CD14-positive monocyte (primary cell): Measurements from ENCODE around the gene PPFIBP1. TPM values are rescaled to one million over a fixed set of nuclear protein-coding genes. Genes with fewer than 3 reads are reported as not detected.

ENCODE experiments used
- DNase-seq, 3 donors: peaks; one replicate each; pipeline ENCODE4 v3.0.0-alpha.2; 2011 to 2022
- H2AFZ ChIP-seq: 2 replicates; pipeline ENCODE4 v1.6.0; 2012; ENCODE audit warnings: mild to moderate bottlenecking, low read depth, low read length, inconsistent platforms; ENCODE audit not compliant: insufficient read depth, poor library complexity, severe bottlenecking
- H3K27ac ChIP-seq, 2 donors: 1 replicate in 1 of 2; 2 replicates in 1 of 2; pipeline ENCODE4 v1.5.1; 2012 to 2013; ENCODE audit warnings: low read length in 2 of 2, control low read depth in 1 of 2, inconsistent platforms in 1 of 2, low read depth in 1 of 2, mild to moderate bottlenecking in 1 of 2
- H3K27me3 ChIP-seq, 2 donors: one replicate each; pipeline versions ENCODE4 v1.6.0 to v1.6.1; 2011 to 2013; ENCODE audit warnings: low read length in 2 of 2; ENCODE audit not compliant: control insufficient read depth in 2 of 2, insufficient read depth in 2 of 2
- H3K36me3 ChIP-seq, 2 donors: replicated peaks in 1 of 2; 1 replicate in 1 of 2; 2 replicates in 1 of 2; pipeline versions ENCODE4 v1.5.1 to v1.6.1; 2012 to 2013; ENCODE audit warnings: low read length in 2 of 2, control low read depth in 1 of 2, inconsistent platforms in 1 of 2, mild to moderate bottlenecking in 1 of 2; ENCODE audit not compliant: insufficient read depth in 2 of 2, control insufficient read depth in 1 of 2
- H3K4me1 ChIP-seq, 2 donors: 1 replicate in 1 of 2; 2 replicates in 1 of 2; pipeline versions ENCODE4 v1.5.1 to v1.6.1; 2012 to 2013; ENCODE audit warnings: low read length in 2 of 2, control low read depth in 1 of 2, inconsistent platforms in 1 of 2, mild to moderate bottlenecking in 1 of 2, moderate library complexity in 1 of 2; ENCODE audit not compliant: insufficient read depth in 2 of 2, control insufficient read depth in 1 of 2
- H3K4me2 ChIP-seq: replicated peaks from 2 replicates; pipeline ENCODE3; 2012; ENCODE audit warnings: low read length, moderate library complexity, mild to moderate bottlenecking; ENCODE audit not compliant: poor library complexity, severe bottlenecking; ENCODE audit errors: extremely low read depth
- H3K4me3 ChIP-seq, 3 experiments: fragments of 200-600 bp in 1 of 3; sonication (generic) in 1 of 3; replicated peaks in 1 of 3; 1 replicate in 2 of 3; 2 replicates in 1 of 3; pipeline ENCODE4 v1.5.1; 2011 to 2013; ENCODE audit warnings: low read length in 3 of 3, mild to moderate bottlenecking in 3 of 3, control low read depth in 2 of 3, low read depth in 2 of 3, inconsistent platforms in 1 of 3, moderate library complexity in 1 of 3
- H3K79me2 ChIP-seq: 2 replicates; pipeline ENCODE4 v1.6.0; 2012; ENCODE audit warnings: mild to moderate bottlenecking, control low read depth, inconsistent platforms, low read length, moderate library complexity; ENCODE audit not compliant: insufficient read depth
- H3K9ac ChIP-seq: 2 replicates; pipeline ENCODE4 v1.6.0; 2017; ENCODE audit warnings: low read length, mild to moderate bottlenecking; ENCODE audit not compliant: insufficient read depth, poor library complexity, severe bottlenecking
- H3K9me3 ChIP-seq, 2 donors: replicated peaks in 1 of 2; 1 replicate in 1 of 2; 2 replicates in 1 of 2; pipeline versions ENCODE4 v1.5.1 to v1.6.1; 2012 to 2013; ENCODE audit warnings: low read length in 2 of 2, control low read depth in 1 of 2; ENCODE audit not compliant: control insufficient read depth in 1 of 2, insufficient read depth in 1 of 2
- H4K20me1 ChIP-seq: 2 replicates; pipeline ENCODE4 v1.6.0; 2012; ENCODE audit warnings: mild to moderate bottlenecking, low read length, control low read depth, moderate library complexity; ENCODE audit not compliant: insufficient read depth
- H3K27ac Mint-ChIP-seq, 7 donors: one replicate each; pipeline ENCODE4 v1.8.0; 2020; ENCODE audit warnings: mild to moderate bottlenecking in 7 of 7, mixed read lengths in 7 of 7, moderate library complexity in 6 of 7, inconsistent platforms in 2 of 7
- H3K27me3 Mint-ChIP-seq, 3 donors: one replicate each; pipeline ENCODE4 v1.8.0; 2021 to 2022; ENCODE audit warnings: low read depth in 3 of 3, mild to moderate bottlenecking in 3 of 3, mixed read lengths in 3 of 3, moderate library complexity in 3 of 3, inconsistent platforms in 1 of 3
- H3K36me3 Mint-ChIP-seq, 2 donors: one replicate each; pipeline ENCODE4 v1.8.0; 2020; ENCODE audit warnings: mixed read lengths in 2 of 2, inconsistent platforms in 1 of 2, mild to moderate bottlenecking in 1 of 2
- H3K4me1 Mint-ChIP-seq: one replicate; pipeline ENCODE4 v1.8.0; 2020; ENCODE audit warnings: mild to moderate bottlenecking, mixed read lengths
- H3K4me3 Mint-ChIP-seq, 2 donors: one replicate each; pipeline ENCODE4 v1.8.0; 2020; ENCODE audit warnings: mild to moderate bottlenecking in 2 of 2, mixed read lengths in 2 of 2, moderate library complexity in 1 of 2
- H3K9me3 Mint-ChIP-seq, 7 donors: one replicate each; pipeline ENCODE4 v1.8.0; 2020 to 2022; ENCODE audit warnings: mixed read lengths in 7 of 7, mild to moderate bottlenecking in 6 of 7, moderate library complexity in 6 of 7, inconsistent platforms in 2 of 7
- WGBS: methylation state at CpG from one replicate; pipeline ENCODE4 v1.1.5; 2013; ENCODE audit warnings: missing lambda C conversion rate; ENCODE audit not compliant: insufficient coverage; 5-methylcytosine and 5-hydroxymethylcytosine counted together
- intact Hi-C, 2 donors: fragments of 100-400 bp; cut with micrococcal nuclease; formaldehyde crosslinking; loops; one replicate each; pipeline versions ENCODE4 v1.15.0 to v1.15.1; 2023
- polyA plus RNA-seq, 3 donors: library from polyadenylated mRNA; depleted of rRNA in 1 of 3; unstranded in 2 of 3; stranded (reverse) in 1 of 3; fragments of 300-500 nt in 2 of 3; fragments of >200 nt in 1 of 3; fragmentation: Illumina TruSeq in 2 of 3; gene quantifications; 1 replicate in 2 of 3; 2 replicates in 1 of 3; pipeline ENCODE4 v1.2.3, GENCODE V29; 2012 to 2021
- TF ChIP-seq, protein P1 (sequence below): fragments of 200-600 bp; IDR thresholded peaks from one replicate; pipeline ENCODE4 v1.8.0; 2022; ENCODE audit warnings: antibody characterized with exemption, mild to moderate bottlenecking

The PPFIBP1 gene
- polyA plus RNA-seq, 3 donors, result 0.25 to 0.79 (median 0.53) TPM

- peaks cover 41% of the 10 kb centered on the region for H3K4me1 Mint-ChIP-seq
- Histone ChIP-seq H3K36me3 (no peaks in the 10 kb centered on the region), H3K27me3 (peaks cover 0 to 2% of the 10 kb centered on the region in 2 donors), H3K4me2 (no peak overlapping the region), H3K4me3 (no peak overlapping the region), H2AFZ (no peak overlapping the region), H3K27ac (no peak overlapping the region), H3K9me3 (no peaks in the 10 kb centered on the region), H3K9ac (no peak overlapping the region), H3K4me1 (peaks cover 28 to 39% of the 10 kb centered on the region in 2 donors), H3K79me2 (no peaks in the 10 kb centered on the region), H4K20me1 (no peaks in the 10 kb centered on the region)
- WGBS, result 100% methylated on average over 1 of the region's 9 CpGs
- H3K36me3 Mint-ChIP-seq, result no peaks in the 10 kb centered on the region
- H3K27me3 Mint-ChIP-seq, result peaks cover 5 to 6% (median 5%) of the 10 kb centered on the region in 3 donors
- H3K27ac Mint-ChIP-seq, result no peak overlapping the region
- no peak overlapping the region for H3K4me3 Mint-ChIP-seq
- intact Hi-C loops, result no loop called here
- no peaks in the 10 kb centered on the region for H3K9me3 Mint-ChIP-seq
- no peak for DNase-seq
- TF ChIP-seq, protein P1, sequence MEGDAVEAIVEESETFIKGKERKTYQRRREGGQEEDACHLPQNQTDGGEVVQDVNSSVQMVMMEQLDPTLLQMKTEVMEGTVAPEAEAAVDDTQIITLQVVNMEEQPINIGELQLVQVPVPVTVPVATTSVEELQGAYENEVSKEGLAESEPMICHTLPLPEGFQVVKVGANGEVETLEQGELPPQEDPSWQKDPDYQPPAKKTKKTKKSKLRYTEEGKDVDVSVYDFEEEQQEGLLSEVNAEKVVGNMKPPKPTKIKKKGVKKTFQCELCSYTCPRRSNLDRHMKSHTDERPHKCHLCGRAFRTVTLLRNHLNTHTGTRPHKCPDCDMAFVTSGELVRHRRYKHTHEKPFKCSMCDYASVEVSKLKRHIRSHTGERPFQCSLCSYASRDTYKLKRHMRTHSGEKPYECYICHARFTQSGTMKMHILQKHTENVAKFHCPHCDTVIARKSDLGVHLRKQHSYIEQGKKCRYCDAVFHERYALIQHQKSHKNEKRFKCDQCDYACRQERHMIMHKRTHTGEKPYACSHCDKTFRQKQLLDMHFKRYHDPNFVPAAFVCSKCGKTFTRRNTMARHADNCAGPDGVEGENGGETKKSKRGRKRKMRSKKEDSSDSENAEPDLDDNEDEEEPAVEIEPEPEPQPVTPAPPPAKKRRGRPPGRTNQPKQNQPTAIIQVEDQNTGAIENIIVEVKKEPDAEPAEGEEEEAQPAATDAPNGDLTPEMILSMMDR, result no peak
These were observed 27.3 kb downstream of the PPFIBP1 start for GRCh38 chr12:27551172-27551840.

GRCh38 chr12:27552235-27552634 lies 28.2 kb downstream of the PPFIBP1 start:
- intact Hi-C loops, result no loop called here
- H3K79me2 ChIP-seq, result no peaks in the 10 kb centered on the region
- peaks cover 41% of the 10 kb centered on the region for H3K4me1 Mint-ChIP-seq

More at GRCh38 chr12:27552235-27552634, 28.2 kb downstream of the PPFIBP1 start:
- Histone ChIP-seq H3K4me3 (no peak overlapping the region), H2AFZ (no peak overlapping the region), H3K9ac (no peak overlapping the region), H3K27me3 (peaks cover 0 to 2% of the 10 kb centered on the region in 2 donors), H3K9me3 (no peaks in the 10 kb centered on the region), H3K27ac (no peak overlapping the region), H3K4me2 (no peak overlapping the region), H4K20me1 (no peaks in the 10 kb centered on the region), H3K4me1 (peaks cover 28 to 39% of the 10 kb centered on the region in 2 donors), H3K36me3 (no peaks in the 10 kb centered on the region)
- DNase-seq, result no peak
- Mint-ChIP-seq H3K36me3 (no peaks in the 10 kb centered on the region), H3K9me3 (no peaks in the 10 kb centered on the region), H3K4me3 (no peak overlapping the region), H3K27me3 (peaks cover 5 to 6% (median 5%) of the 10 kb centered on the region in 3 donors), H3K27ac (no peak overlapping the region)
- WGBS, result 91% methylated on average over 4 of the region's 6 CpGs
- TF ChIP-seq, protein P1, result no peak
